Right lobe of liver (tissue), 6 donors: ENCODE results near the gene AQP12A. TPM values are rescaled to one million over a fixed set of nuclear protein-coding genes. Genes with fewer than 3 reads are reported as not detected.

Experiments used
- ATAC-seq, 4 donors: fragments of 200-7000 bp; cut with Tn5 transposase; one replicate each; pipeline ENCODE4 v1.9.1; 2020; ENCODE audit warnings: mild to moderate bottlenecking in 4 of 4, moderate library complexity in 4 of 4
- DNase-seq, 3 donors: peaks; one replicate each; pipeline ENCODE4 v3.0.0-alpha.2; 2020
- H3K27ac ChIP-seq, 3 donors: fragments of 200-600 bp; one replicate each; pipeline ENCODE4 v1.8.0; 2022
- H3K27me3 ChIP-seq, 2 donors: fragments of 200-600 bp; one replicate each; pipeline ENCODE4 v1.8.0; 2022
- H3K36me3 ChIP-seq, 4 donors: fragments of 200-600 bp; sonication (generic) in 1 of 4; one replicate each; pipeline versions ENCODE4 v1.5.1 to v1.8.0; 2017 to 2022; ENCODE audit warnings: control low read depth in 1 of 4
- H3K4me1 ChIP-seq, 4 donors: fragments of 200-600 bp; sonication (generic) in 1 of 4; one replicate each; pipeline versions ENCODE4 v1.5.1 to v1.8.0; 2017 to 2022; ENCODE audit warnings: control low read depth in 1 of 4
- H3K4me3 ChIP-seq, 3 donors: fragments of 200-600 bp; one replicate each; pipeline ENCODE4 v1.8.0; 2022
- H3K9me3 ChIP-seq, 4 donors: fragments of 200-600 bp; sonication (generic) in 1 of 4; one replicate each; pipeline versions ENCODE4 v1.5.1 to v1.8.0; 2017 to 2022; ENCODE audit warnings: control low read depth in 1 of 4
- POLR2A ChIP-seq: fragments of 450-650 bp; IDR thresholded peaks from one replicate; pipeline ENCODE4 v1.6.1; 2017; ENCODE audit warnings: antibody characterized with exemption, mild to moderate bottlenecking
- WGBS: methylation state at CpG from one replicate; pipeline ENCODE4 v1.1.6; 2018; ENCODE audit warnings: low coverage, low lambda C conversion rate; ENCODE audit not compliant: insufficient coverage; ENCODE audit errors: missing lambda C conversion rate; 5-methylcytosine and 5-hydroxymethylcytosine counted together
- intact Hi-C, 2 donors: fragments of 100-400 bp; cut with DNase I; formaldehyde crosslinking; loops; one replicate each; pipeline versions ENCODE4 v1.11.2 to v1.14.1; 2022
- total RNA-seq, 6 experiments: library from RNA; depleted of rRNA in 2 of 6; stranded (reverse); fragments of >200 nt in 2 of 6; fragmentation: NEBNext Ultra II Directional in 3 of 6; extraction: Animal tissue kit (Norgen Biotek cat#: 25700) in 3 of 6; gene quantifications; one replicate each; pipeline versions ENCODE4 v1.1.0 to v1.2.4, GENCODE V29; 2016 to 2023
- TF ChIP-seq, protein P1 (sequence below), 4 donors: fragments of 200-600 bp in 3 of 4; fragments of 450-650 bp in 1 of 4; IDR thresholded peaks; one replicate each; pipeline versions ENCODE4 v1.5.1 to v1.8.0; 2016 to 2022; ENCODE audit warnings: antibody characterized with exemption in 4 of 4, mild to moderate bottlenecking in 2 of 4
- donor health status: DM: no; HTN: yes; CAD: no.
- donor health status: DM: no; HTN: no; CAD: no.
- donor health status: DM: no; HTN: no; CAD: no.
- donor health status: DM: no; HTN: yes; CAD: no.
- donor health status: DM: no; HTN: yes; CAD: no.

Gene AQP12A
- total RNA-seq, 6 experiments from 2014 or later = not detected

DNA sequence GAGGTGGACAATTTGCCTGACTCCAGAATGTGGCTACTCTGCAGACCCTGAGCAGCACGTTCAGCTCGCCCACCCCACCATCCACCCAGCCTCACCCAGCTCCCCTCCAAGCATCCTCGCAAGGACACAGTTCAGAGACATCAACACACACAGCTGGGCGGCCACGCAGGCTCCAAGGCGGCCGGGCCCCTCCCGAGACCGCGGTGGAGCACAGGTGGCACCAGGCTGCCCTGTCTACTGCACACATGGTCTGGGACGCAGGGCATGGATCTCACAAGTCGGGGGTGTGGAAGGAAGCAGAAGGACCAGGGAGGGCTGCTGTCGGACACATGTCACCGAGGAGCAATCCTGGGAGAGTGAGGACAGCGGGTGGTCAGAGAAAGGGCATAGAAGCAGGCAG lies 36.2 kb downstream of the AQP12A start:
- H3K27me3 ChIP-seq = no peaks in the 10 kb centered on the region
- TF ChIP-seq, protein P1, sequence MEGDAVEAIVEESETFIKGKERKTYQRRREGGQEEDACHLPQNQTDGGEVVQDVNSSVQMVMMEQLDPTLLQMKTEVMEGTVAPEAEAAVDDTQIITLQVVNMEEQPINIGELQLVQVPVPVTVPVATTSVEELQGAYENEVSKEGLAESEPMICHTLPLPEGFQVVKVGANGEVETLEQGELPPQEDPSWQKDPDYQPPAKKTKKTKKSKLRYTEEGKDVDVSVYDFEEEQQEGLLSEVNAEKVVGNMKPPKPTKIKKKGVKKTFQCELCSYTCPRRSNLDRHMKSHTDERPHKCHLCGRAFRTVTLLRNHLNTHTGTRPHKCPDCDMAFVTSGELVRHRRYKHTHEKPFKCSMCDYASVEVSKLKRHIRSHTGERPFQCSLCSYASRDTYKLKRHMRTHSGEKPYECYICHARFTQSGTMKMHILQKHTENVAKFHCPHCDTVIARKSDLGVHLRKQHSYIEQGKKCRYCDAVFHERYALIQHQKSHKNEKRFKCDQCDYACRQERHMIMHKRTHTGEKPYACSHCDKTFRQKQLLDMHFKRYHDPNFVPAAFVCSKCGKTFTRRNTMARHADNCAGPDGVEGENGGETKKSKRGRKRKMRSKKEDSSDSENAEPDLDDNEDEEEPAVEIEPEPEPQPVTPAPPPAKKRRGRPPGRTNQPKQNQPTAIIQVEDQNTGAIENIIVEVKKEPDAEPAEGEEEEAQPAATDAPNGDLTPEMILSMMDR (IDR thresholded peaks at IDR 0.05) = no peak
- no peak overlapping the region for H3K4me3 ChIP-seq
- intact Hi-C loops = no loop called here
- H3K27ac ChIP-seq = no peak overlapping the region
- WGBS = 81% methylated on average over 5 of the region's 15 CpGs
- ATAC-seq (no peak), DNase-seq (no peak)
- no peaks in the 10 kb centered on the region for H3K9me3 ChIP-seq
- H3K36me3 ChIP-seq = no peaks in the 10 kb centered on the region
- H3K4me1 ChIP-seq = no peaks in the 10 kb centered on the region

DNA sequence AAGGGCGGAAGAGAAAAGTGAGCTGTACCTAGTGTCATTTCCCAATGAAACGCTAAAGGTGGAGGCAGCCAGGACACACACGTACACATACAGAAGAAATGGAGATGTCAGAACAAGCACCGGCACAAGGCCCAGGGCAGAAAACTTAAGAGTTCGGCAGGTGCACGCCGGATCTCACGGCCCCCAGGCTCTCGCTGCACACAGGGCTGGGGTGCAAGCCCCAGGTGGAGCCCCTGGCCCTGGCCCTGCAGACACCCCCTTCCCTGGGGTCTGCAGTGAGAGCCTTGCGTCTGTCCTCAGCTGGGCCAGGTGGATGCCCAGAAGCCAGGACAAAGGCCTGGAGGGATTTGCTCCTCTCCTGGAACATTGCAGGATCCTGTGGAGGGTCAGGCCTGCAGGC lies 36.7 kb downstream of the AQP12A start:
- Histone ChIP-seq H3K27me3 (no peaks in the 10 kb centered on the region), H3K9me3 (no peaks in the 10 kb centered on the region), H3K4me1 (no peaks in the 10 kb centered on the region), H3K4me3 (no peak overlapping the region), H3K27ac (no peak overlapping the region), H3K36me3 (no peaks in the 10 kb centered on the region)
- DNase-seq (no peak), ATAC-seq (no peak)
- intact Hi-C loops = no loop called here
- WGBS = 83% methylated on average over 3 of the region's 10 CpGs
- TF ChIP-seq POLR2A = no peak
- TF ChIP-seq, protein P1 (IDR thresholded peaks at IDR 0.05) = no peak

DNA sequence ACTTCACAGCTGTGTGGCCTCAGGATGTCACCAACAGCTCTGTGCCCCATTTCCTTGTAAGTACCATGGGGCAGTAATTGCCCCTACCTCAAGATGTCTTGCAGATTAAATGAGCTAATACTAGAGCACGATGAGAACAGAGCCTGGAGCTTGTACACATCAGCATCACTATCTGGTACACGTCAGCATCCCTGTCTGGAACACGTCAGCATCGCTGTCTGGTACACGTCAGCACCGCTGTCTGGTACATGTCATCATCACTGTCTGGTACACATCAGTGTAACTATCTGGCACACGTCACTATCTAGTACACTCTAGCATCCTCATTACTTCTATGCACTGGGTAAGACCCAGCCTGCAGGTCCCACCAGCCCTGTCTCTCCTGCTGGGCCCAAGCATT lies 37.2 kb downstream of the AQP12A start:
- intact Hi-C loops = no loop called here
- DNase-seq = no peak
- no peaks in the 10 kb centered on the region for H3K27me3 ChIP-seq
- WGBS = 92% methylated on average over 4 of the region's 7 CpGs
- H3K4me3 ChIP-seq = no peak overlapping the region
- H3K9me3 ChIP-seq = no peaks in the 10 kb centered on the region
- no peaks in the 10 kb centered on the region for H3K4me1 ChIP-seq
- no peak for TF ChIP-seq POLR2A
- TF ChIP-seq, protein P1 (IDR thresholded peaks at IDR 0.05) = no peak
- H3K36me3 ChIP-seq = no peaks in the 10 kb centered on the region
- no peak overlapping the region for H3K27ac ChIP-seq
- no peak for ATAC-seq

DNA sequence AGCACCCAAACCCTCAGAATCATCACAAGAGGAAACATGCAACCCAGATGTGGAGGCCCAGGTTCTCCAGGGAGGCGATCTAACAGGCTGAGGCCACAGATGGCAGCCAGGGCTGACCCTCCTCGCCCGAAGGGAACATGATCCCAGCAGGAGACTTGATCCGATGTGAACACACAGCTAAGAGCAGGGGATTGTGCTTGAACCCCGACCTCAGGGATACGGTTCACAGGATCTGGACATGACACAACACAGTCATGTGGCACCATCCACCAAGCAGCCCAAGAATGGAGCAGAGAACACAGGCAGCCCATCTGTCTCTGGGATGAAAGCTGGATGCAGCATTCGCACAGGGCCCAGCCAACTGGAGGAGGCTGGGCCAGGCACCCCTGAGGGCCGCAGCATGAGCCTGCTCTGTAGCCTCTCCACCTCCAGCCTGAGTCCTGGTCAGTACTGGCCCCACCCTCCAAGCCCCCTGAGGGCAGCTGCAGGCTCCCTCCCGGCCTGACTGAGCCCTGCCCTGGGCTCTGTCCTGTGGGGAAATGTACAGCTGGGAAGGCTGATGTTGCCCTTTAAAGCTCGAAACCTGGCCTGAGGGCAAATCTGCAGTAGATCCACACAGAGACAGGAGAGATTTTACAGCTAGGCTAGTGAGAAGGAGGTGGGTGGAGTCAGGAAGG lies 39.0 kb downstream of the AQP12A start:
- Histone ChIP-seq H3K9me3 (no peaks in the 10 kb centered on the region), H3K36me3 (no peaks in the 10 kb centered on the region), H3K27me3 (no peaks in the 10 kb centered on the region), H3K4me3 (no peak overlapping the region), H3K27ac (no peak overlapping the region), H3K4me1 (no peaks in the 10 kb centered on the region)
- ATAC-seq = no peak
- intact Hi-C loops = no loop called here
- DNase-seq = no peak
- TF ChIP-seq, protein P1 (IDR thresholded peaks at IDR 0.05) = no peak
- no peak for TF ChIP-seq POLR2A
- WGBS = 86% methylated on average over 1 of the region's 10 CpGs

DNA sequence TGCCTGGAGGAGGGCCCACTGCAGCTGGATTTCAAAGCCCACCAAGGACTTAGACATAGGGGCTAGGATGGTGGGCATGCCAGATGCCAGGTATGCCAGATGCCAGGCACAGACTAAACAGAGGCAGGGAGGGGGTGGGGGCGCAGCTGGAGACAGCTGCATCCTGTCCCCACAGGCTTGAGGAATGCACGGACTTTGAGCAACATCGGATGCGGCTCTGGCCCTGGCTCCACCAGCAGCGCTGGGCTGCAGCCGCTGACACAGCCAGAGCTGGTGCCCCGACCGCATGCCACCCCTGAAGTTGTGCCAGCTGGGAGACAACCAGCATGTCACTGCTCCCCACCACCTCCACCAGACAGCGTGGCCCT lies 39.5 kb downstream of the AQP12A start:
- no peaks in the 10 kb centered on the region for H3K27me3 ChIP-seq
- no peak for DNase-seq

More for the DNA sequence above, 39.5 kb downstream of the AQP12A start:
- intact Hi-C loops = no loop called here
- Histone ChIP-seq H3K4me1 (no peaks in the 10 kb centered on the region), H3K9me3 (no peaks in the 10 kb centered on the region), H3K4me3 (no peak overlapping the region), H3K27ac (no peak overlapping the region), H3K36me3 (no peaks in the 10 kb centered on the region)
- no CpG with 5 or more reads among the region's 9 CpGs for WGBS
- ATAC-seq = no peak
- TF ChIP-seq POLR2A = no peak
- TF ChIP-seq, protein P1 (IDR thresholded peaks at IDR 0.05) = no peak
